ENCODE results near the gene LARP6. TPM values are rescaled to one million over a fixed set of nuclear protein-coding genes. Genes with fewer than 3 reads are reported as not detected.

The LARP6 gene
- total and polyA plus RNA-seq, 2 donors (not counting 1 experiment from before 2014, with no cell fraction given): not detected

DNA sequence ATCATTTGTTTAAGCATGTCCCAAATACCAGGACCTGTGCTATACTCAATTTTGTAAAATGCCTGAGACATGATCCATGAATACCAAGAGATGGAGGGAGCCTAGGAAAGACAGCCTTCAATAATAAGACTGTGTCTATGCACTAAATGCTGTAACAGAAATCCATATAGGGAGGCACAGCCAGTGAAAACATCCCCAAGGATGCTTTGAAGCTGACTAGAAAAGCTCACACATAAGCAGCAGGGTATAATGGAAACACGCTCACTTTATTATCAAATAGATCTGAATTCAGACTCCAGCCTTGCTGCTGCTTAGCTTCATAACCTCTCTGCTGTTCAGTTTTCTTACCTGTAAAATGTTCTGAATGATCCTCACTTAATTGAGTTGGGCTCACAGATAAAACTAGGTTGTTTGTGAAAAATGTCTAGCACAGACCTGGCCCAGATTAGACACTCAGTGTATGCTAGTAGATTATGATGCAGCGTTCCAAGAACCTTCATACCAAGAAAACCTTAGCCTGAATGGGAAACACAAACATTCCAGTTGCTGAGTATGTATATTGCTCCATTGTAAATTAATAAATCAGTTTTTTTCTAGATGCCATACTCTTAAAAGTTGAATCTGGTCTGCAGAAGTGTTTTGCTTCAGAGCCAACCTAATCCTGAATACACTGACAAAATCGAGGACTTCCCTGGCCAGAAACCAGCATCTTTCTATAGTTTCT lies 3.8 kb upstream of the LARP6 start:
- peaks cover 39% of the 10 kb centered on the region for H3K27me3 Mint-ChIP-seq
- CTCF ChIA-PET: no interaction called here
- Histone ChIP-seq H2AFZ (ENCODE audit: insufficient read depth, low read depth, low read length, poor library complexity, severe bottlenecking) (no peak overlapping the region), H4K20me1 (ENCODE audit: control insufficient read depth, insufficient read depth, low read length, poor library complexity, severe bottlenecking) (no peaks in the 10 kb centered on the region), H3K4me1 (ENCODE audit: control insufficient read depth in 2 of 2, insufficient read depth in 2 of 2, low read length in 2 of 2) (peaks cover 0 to 9% of the 10 kb centered on the region in 2 donors), H3K9ac (ENCODE audit: low read length) (no peak overlapping the region), H3K4me2 (replicated peaks; ENCODE audit: low read depth, low read length, poor library complexity, severe bottlenecking) (no peak overlapping the region), H3K9me3 (ENCODE audit: control extremely low read depth in 1 of 3, control insufficient read depth in 2 of 3, insufficient read depth in 1 of 3, low read length in 2 of 3) (no peaks in the 10 kb centered on the region), H3K27ac (ENCODE audit: low read length in 2 of 2) (no peak overlapping the region), H3K4me3 (ENCODE audit: control extremely low read depth in 1 of 5, extremely low read depth in 1 of 5, insufficient read depth in 1 of 5, low read depth in 2 of 5, low read length in 4 of 5) (no peak overlapping the region), H3K79me2 (ENCODE audit: control insufficient read depth, insufficient read depth, low read length) (no peaks in the 10 kb centered on the region), H3K27me3 (replicated peaks in 1 of 4; ENCODE audit: control extremely low read depth in 1 of 4, control insufficient read depth in 3 of 4, insufficient read depth in 4 of 4, low read length in 3 of 4) (peaks cover 0 to 13% (median 6%) of the 10 kb centered on the region in 4 experiments), H3K36me3 (replicated peaks in 1 of 2; ENCODE audit: control extremely low read depth in 1 of 2, control insufficient read depth in 1 of 2, extremely low read depth in 1 of 2, insufficient read depth in 2 of 2, low read length in 1 of 2) (no peaks in the 10 kb centered on the region)
- H3K27ac Mint-ChIP-seq: no peak overlapping the region
- no peak overlapping the region for H3K4me3 Mint-ChIP-seq
- ATAC-seq (ENCODE audit: low read depth): no peak
- no peaks in the 10 kb centered on the region for H3K9me3 Mint-ChIP-seq (ENCODE audit: insufficient read depth)
- POLR2A ChIA-PET: no interaction called here
- peaks cover 11% of the 10 kb centered on the region for H3K4me1 Mint-ChIP-seq
- intact Hi-C loops (cut with micrococcal nuclease): no loop called here
- 63% methylated on average over 1 of the region's 3 CpGs for WGBS (ENCODE audit: insufficient coverage)
- no peak for DNase-seq
- no peak for TF ChIP-seq EZH2 (IDR thresholded peaks at IDR 0.05; ENCODE audit: borderline replicate concordance, insufficient read depth, low read depth, low read length, poor library complexity, severe bottlenecking)
- TF ChIP-seq, protein P1, sequence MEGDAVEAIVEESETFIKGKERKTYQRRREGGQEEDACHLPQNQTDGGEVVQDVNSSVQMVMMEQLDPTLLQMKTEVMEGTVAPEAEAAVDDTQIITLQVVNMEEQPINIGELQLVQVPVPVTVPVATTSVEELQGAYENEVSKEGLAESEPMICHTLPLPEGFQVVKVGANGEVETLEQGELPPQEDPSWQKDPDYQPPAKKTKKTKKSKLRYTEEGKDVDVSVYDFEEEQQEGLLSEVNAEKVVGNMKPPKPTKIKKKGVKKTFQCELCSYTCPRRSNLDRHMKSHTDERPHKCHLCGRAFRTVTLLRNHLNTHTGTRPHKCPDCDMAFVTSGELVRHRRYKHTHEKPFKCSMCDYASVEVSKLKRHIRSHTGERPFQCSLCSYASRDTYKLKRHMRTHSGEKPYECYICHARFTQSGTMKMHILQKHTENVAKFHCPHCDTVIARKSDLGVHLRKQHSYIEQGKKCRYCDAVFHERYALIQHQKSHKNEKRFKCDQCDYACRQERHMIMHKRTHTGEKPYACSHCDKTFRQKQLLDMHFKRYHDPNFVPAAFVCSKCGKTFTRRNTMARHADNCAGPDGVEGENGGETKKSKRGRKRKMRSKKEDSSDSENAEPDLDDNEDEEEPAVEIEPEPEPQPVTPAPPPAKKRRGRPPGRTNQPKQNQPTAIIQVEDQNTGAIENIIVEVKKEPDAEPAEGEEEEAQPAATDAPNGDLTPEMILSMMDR (IDR thresholded peaks at IDR 0.05): no peak

DNA sequence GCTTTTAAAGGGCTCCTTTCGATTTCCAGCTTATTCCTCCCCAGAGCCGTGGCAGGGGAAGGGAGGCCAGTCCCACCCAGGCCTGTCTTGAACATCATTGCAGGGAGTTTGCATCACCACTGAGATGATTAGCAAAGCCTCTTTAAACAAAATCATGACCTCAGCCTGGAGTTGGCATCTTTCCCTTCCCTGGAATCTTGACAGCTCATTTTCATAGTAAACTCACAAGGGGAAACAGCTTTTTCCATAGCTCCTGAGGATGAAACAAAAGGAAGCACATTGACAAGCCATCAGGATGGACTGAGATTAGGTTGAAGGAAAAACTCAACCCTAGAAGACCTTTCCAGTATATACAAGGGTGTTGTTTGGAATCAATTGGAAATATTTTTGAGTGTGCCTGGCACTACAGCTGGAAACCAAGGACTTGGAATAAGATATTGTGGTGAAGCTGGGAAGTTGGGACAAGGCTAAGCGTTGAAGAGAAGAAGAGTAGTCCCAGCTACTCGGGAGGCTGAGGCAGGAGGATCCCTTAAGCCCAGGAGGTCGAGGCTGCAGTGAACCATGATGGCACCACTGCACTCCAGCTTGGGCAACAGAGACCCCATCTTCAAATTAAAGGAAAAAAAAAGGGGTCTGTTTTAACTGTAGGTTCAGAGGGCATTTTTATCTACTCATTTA lies 3.1 kb upstream of the LARP6 start:
- Histone ChIP-seq H3K27me3 (replicated peaks in 1 of 4; ENCODE audit: control extremely low read depth in 1 of 4, control insufficient read depth in 3 of 4, insufficient read depth in 4 of 4, low read length in 3 of 4) (peaks cover 0 to 17% (median 9%) of the 10 kb centered on the region in 4 experiments), H3K4me2 (replicated peaks; ENCODE audit: low read depth, low read length, poor library complexity, severe bottlenecking) (no peak overlapping the region), H3K79me2 (ENCODE audit: control insufficient read depth, insufficient read depth, low read length) (no peaks in the 10 kb centered on the region), H3K9ac (ENCODE audit: low read length) (no peak overlapping the region), H2AFZ (ENCODE audit: insufficient read depth, low read depth, low read length, poor library complexity, severe bottlenecking) (no peak overlapping the region), H3K36me3 (replicated peaks in 1 of 2; ENCODE audit: control extremely low read depth in 1 of 2, control insufficient read depth in 1 of 2, extremely low read depth in 1 of 2, insufficient read depth in 2 of 2, low read length in 1 of 2) (no peaks in the 10 kb centered on the region), H4K20me1 (ENCODE audit: control insufficient read depth, insufficient read depth, low read length, poor library complexity, severe bottlenecking) (no peaks in the 10 kb centered on the region), H3K9me3 (ENCODE audit: control extremely low read depth in 1 of 3, control insufficient read depth in 2 of 3, insufficient read depth in 1 of 3, low read length in 2 of 3) (no peaks in the 10 kb centered on the region), H3K4me3 (ENCODE audit: control extremely low read depth in 1 of 5, extremely low read depth in 1 of 5, insufficient read depth in 1 of 5, low read depth in 2 of 5, low read length in 4 of 5) (no peak overlapping the region), H3K27ac (ENCODE audit: low read length in 2 of 2) (no peak overlapping the region), H3K4me1 (ENCODE audit: control insufficient read depth in 2 of 2, insufficient read depth in 2 of 2, low read length in 2 of 2) (peaks cover 0 to 9% of the 10 kb centered on the region in 2 donors)
- no peak for DNase-seq
- ATAC-seq (ENCODE audit: low read depth): no peak
- WGBS (ENCODE audit: insufficient coverage): 96% methylated on average over 4 of the region's 5 CpGs
- Mint-ChIP-seq H3K27me3 (peaks cover 45% of the 10 kb centered on the region), H3K9me3 (ENCODE audit: insufficient read depth) (no peaks in the 10 kb centered on the region), H3K4me3 (no peak overlapping the region), H3K4me1 (peaks cover 11% of the 10 kb centered on the region), H3K27ac (no peak overlapping the region)
- TF ChIP-seq EZH2 (IDR thresholded peaks at IDR 0.05; ENCODE audit: borderline replicate concordance, insufficient read depth, low read depth, low read length, poor library complexity, severe bottlenecking): no peak
- TF ChIP-seq, protein P1 (IDR thresholded peaks at IDR 0.05): no peak
- CTCF ChIA-PET: no interaction called here
- intact Hi-C loops (cut with micrococcal nuclease): no loop called here
- POLR2A ChIA-PET: no interaction called here
